K562 (cell line): Measurements from ENCODE around the gene MASP1. TPM values are rescaled to one million over a fixed set of nuclear protein-coding genes. Genes with fewer than 3 reads are reported as not detected.

Experiments
- ATF2 ChIP-seq: sonication (generic); formaldehyde crosslinking; IDR thresholded peaks from 2 replicates; pipeline ENCODE4 v1.8.1; 2022; ENCODE audit warnings: missing genetic modification reagents
- CHD4 ChIP-seq: fragments of 200-600 bp; sonication (generic); IDR thresholded peaks from 3 replicates; pipeline ENCODE4 v1.6.1; 2012; ENCODE audit warnings: low read depth, mild to moderate bottlenecking, mixed read lengths, low read length, inconsistent platforms; ENCODE audit not compliant: insufficient read depth, insufficient replicate concordance, poor library complexity, severe bottlenecking
- CXXC5 ChIP-seq: fragments of 250-450 bp; sonication (Bioruptor Pico); IDR thresholded peaks from 2 replicates; pipeline ENCODE4 v1.8.0; 2022; ENCODE audit warnings: inconsistent platforms, mild to moderate bottlenecking, moderate library complexity
- GTF2F1 ChIP-seq: IDR thresholded peaks from 2 replicates; pipeline ENCODE4 v1.6.1; 2011; ENCODE audit warnings: low read depth, low read length, improper control_type of control experiment
- KDM1A ChIP-seq, 2 experiments: fragments of 450-650 bp; IDR thresholded peaks; 2 replicates each; pipeline ENCODE4 v1.6.1; 2016; ENCODE audit warnings: mild to moderate bottlenecking in 2 of 2
- PRMT5 ChIP-seq: sonication (generic); formaldehyde crosslinking; IDR thresholded peaks from 2 replicates; pipeline ENCODE4 v1.5.0; 2020; ENCODE audit warnings: missing genetic modification reagents
- RBM22 ChIP-seq: fragments of 200-400 bp; formaldehyde crosslinking; IDR thresholded peaks from 2 replicates; pipeline ENCODE4 v1.6.1; 2018; ENCODE audit warnings: low read length, low read depth; ENCODE audit not compliant: poor library complexity, severe bottlenecking
- SRSF1 ChIP-seq: fragments of 200-400 bp; formaldehyde crosslinking; IDR thresholded peaks from 2 replicates; pipeline ENCODE4 v1.6.1; 2017; ENCODE audit warnings: mild to moderate bottlenecking, low read depth, low read length, moderate library complexity
- TRIM24 ChIP-seq, 2 experiments: fragments of 450-650 bp; IDR thresholded peaks; 2 replicates each; pipeline ENCODE4 v1.6.1; 2016
- ZBTB1 ChIP-seq: sonication (generic); formaldehyde crosslinking; IDR thresholded peaks from 2 replicates; pipeline ENCODE4 v1.8.1; 2023; ENCODE audit warnings: missing genetic modification reagents, low read depth, mild to moderate bottlenecking, borderline replicate concordance
- ZNF316 ChIP-seq: fragments of 450-650 bp; IDR thresholded peaks from 2 replicates; pipeline ENCODE4 v1.6.1; 2016
- polyA plus RNA-seq, 8 experiments: library from polyadenylated mRNA; depleted of rRNA in 4 of 8; stranded (reverse) in 5 of 8; unstranded in 3 of 8; fragments of >200 nt; fragmentation: Nextera tagmentation in 2 of 8; fragmentation: Illumina TruSeq in 1 of 8; extraction: Ambion mirVana in 2 of 8; extraction: Trizol in 1 of 8; gene quantifications; 2 replicates each; pipeline versions ENCODE4 v1.2.1 to v1.2.3, GENCODE V29; 2011 to 2014; ENCODE audit warnings: inconsistent platforms in 1 of 8, missing spikeins in 1 of 8
- total RNA-seq, 7 experiments: library from RNA; depleted of rRNA in 6 of 7; stranded (reverse); fragments of >200 nt in 6 of 7; fragmentation: Illumina TruSeq in 2 of 7; extraction: Trizol in 2 of 7; gene quantifications; 2 replicates each; pipeline versions ENCODE4 v1.2.1 to v1.2.3, GENCODE V29; 2011 to 2021; ENCODE audit warnings: low replicate concordance in 1 of 7
- TF ChIP-seq, protein P1 (sequence below), 2 experiments: fragments of 450-650 bp; IDR thresholded peaks; 2 replicates each; pipeline ENCODE4 v1.6.1; 2016; ENCODE audit warnings: mild to moderate bottlenecking in 2 of 2, borderline replicate concordance in 1 of 2, low read depth in 1 of 2, moderate library complexity in 1 of 2
- TF ChIP-seq, protein P2 (sequence below): sonication (generic); formaldehyde crosslinking; IDR thresholded peaks from 2 replicates; pipeline ENCODE4 v1.4.0; 2020; ENCODE audit warnings: mild to moderate bottlenecking, missing genetic modification reagents
- TF ChIP-seq, protein P3 (sequence below): fragments of 450-650 bp; formaldehyde crosslinking; conservative IDR thresholded peaks from 2 replicates; pipeline ENCODE4 v1.4.0; 2022; ENCODE audit warnings: mild to moderate bottlenecking, missing genetic modification characterization

Gene MASP1
- total and polyA plus RNA-seq, 9 of the 15 experiments (the other 6 are each of a cell fraction or from before 2014, with no cell fraction given): 0.03 to 0.24 (median 0.20) TPM; not detected in 3

DNA sequence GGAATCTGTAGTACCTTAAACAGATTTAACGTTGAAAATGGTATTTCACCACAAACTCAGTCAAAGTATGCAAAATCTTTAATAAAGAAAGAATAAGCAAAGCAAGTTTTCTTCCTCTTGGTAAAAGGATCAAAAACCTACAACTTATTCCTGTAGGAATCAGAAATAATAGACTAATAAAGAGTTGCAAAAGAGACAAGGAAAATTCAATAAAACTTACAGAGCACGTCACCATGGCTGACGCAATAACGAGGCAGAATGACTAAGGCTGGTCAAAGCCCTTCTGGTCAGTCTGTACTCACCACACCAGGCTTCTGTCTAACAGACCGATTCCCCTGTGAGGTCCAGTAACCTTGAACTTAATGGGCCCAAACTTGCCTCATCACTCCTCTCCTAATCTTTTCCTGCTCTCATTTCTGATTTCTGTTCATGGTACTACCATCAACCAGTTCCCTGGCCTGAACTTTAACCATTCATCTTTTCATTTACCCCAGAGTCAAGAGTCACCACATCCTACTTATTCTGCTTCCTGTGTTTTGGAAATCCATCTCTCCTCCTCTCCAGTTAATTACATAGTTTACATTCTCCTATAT is 5.0 kb downstream of the MASP1 start (continued):
- TF ChIP-seq, protein P1, sequence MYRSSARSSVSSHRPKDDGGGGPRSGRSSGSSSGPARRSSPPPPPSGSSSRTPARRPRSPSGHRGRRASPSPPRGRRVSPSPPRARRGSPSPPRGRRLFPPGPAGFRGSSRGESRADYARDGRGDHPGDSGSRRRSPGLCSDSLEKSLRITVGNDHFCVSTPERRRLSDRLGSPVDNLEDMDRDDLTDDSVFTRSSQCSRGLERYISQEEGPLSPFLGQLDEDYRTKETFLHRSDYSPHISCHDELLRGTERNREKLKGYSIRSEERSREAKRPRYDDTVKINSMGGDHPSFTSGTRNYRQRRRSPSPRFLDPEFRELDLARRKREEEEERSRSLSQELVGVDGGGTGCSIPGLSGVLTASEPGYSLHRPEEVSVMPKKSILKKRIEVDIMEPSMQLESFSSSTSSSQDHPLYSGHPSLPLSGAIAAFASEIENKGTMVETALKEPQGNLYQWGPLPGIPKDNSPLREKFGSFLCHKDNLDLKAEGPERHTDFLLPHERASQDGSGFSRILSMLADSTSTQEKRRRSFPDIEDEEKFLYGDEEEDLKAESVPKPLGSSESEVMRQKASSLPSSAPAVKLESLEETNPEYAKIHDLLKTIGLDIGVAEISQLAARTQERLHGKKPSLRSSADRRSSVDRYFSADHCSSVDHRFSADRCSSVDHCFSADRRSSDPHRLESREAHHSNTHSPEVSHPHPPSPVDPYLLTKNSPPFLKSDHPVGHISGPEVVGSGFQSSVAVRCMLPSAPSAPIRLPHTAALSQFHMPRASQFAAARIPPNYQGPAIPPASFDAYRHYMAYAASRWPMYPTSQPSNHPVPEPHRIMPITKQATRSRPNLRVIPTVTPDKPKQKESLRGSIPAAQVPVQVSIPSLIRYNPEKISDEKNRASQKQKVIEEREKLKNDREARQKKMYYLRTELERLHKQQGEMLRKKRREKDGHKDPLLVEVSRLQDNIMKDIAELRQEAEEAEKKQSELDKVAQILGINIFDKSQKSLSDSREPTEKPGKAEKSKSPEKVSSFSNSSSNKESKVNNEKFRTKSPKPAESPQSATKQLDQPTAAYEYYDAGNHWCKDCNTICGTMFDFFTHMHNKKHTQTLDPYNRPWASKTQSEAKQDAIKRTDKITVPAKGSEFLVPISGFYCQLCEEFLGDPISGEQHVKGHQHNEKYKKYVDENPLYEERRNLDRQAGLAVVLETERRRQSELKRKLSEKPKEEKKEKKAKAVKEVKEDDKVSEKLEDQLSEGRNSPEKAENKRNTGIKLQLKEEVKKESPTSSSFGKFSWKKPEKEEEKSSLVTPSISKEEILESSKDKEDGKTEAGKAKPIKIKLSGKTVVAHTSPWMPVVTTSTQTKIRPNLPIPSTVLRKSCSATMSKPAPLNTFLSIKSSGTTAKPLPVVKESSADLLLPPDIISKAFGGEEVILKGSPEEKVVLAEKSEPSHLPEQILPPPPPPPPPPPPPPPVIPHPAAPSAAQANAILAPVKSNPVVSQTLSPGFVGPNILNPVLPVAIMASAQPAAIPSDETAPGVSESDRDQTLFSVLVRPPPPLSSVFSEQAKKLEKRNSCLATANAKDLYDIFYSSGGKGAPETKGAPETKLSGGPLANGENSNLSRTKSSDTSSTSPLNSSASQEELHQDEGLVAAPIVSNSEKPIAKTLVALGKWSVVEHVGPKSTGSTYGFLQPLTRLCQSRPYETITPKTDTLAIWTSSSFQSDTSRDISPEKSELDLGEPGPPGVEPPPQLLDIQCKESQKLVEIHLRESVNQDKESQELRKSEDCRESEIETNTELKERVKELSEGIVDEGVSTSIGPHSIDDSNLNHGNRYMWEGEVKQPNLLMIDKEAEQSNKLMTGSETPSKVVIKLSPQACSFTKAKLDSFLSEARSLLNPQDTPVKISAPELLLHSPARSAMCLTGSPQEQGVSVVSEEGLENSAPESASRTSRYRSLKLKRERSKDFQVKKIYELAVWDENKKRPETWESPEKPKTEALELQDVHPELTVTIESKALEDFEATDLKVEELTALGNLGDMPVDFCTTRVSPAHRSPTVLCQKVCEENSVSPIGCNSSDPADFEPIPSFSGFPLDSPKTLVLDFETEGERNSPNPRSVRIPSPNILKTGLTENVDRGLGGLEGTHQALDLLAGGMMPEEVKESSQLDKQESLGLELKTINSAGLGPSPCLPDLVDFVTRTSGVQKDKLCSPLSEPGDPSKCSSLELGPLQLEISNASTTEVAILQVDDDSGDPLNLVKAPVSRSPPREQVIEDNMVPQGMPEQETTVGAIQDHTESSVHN (IDR thresholded peaks at IDR 0.05; ENCODE audit: borderline replicate concordance in 1 of 2, low read depth in 1 of 2): no peak
- TF ChIP-seq, protein P2, sequence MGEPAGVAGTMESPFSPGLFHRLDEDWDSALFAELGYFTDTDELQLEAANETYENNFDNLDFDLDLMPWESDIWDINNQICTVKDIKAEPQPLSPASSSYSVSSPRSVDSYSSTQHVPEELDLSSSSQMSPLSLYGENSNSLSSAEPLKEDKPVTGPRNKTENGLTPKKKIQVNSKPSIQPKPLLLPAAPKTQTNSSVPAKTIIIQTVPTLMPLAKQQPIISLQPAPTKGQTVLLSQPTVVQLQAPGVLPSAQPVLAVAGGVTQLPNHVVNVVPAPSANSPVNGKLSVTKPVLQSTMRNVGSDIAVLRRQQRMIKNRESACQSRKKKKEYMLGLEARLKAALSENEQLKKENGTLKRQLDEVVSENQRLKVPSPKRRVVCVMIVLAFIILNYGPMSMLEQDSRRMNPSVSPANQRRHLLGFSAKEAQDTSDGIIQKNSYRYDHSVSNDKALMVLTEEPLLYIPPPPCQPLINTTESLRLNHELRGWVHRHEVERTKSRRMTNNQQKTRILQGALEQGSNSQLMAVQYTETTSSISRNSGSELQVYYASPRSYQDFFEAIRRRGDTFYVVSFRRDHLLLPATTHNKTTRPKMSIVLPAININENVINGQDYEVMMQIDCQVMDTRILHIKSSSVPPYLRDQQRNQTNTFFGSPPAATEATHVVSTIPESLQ (CRISPR knock-in tag): no peak
- TF ChIP-seq ZNF316: no peak
- TF ChIP-seq TRIM24 (IDR thresholded peaks at IDR 0.05): peak; percentile 79 to 92; a peak in 3 of 4 replicates
- no peak for TF ChIP-seq PRMT5
- TF ChIP-seq CHD4: no peak
- TF ChIP-seq GTF2F1: no peak
- TF ChIP-seq, protein P3, sequence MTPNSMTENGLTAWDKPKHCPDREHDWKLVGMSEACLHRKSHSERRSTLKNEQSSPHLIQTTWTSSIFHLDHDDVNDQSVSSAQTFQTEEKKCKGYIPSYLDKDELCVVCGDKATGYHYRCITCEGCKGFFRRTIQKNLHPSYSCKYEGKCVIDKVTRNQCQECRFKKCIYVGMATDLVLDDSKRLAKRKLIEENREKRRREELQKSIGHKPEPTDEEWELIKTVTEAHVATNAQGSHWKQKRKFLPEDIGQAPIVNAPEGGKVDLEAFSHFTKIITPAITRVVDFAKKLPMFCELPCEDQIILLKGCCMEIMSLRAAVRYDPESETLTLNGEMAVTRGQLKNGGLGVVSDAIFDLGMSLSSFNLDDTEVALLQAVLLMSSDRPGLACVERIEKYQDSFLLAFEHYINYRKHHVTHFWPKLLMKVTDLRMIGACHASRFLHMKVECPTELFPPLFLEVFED (CRISPR knock-in tag): no peak
- peak; percentile 58 for TF ChIP-seq CXXC5 (CRISPR knock-in tag)
- no peak for TF ChIP-seq KDM1A (IDR thresholded peaks at IDR 0.05)
- TF ChIP-seq ZBTB1: no peak
- no peak for TF ChIP-seq ATF2 (CRISPR knock-in tag)
- no peak for TF ChIP-seq RBM22
- no peak for TF ChIP-seq SRSF1
